Measurements from ENCODE around the gene PJA1.

The PJA1 gene

DNA sequence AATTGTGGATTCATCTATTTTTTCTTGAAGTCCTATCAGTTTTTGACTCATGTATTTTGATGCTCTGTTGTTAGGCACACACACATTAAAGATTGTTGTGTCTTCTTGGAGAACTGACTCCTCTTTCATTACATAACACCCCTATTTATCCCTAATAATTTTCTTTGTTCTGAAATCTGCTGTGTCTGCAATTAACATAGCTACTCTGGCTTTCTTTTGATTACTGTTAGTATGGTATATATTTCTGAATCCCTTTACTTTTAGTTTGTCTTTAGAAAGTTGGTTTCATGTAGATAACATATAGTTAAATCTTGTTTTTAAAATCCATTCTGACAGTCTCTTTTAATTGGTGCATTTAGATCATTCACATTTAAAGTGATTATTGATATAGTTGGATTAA lies 5.1 kb upstream of the PJA1 start:
- no peak for DNase-seq (ENCODE audit: low spot score)

DNA sequence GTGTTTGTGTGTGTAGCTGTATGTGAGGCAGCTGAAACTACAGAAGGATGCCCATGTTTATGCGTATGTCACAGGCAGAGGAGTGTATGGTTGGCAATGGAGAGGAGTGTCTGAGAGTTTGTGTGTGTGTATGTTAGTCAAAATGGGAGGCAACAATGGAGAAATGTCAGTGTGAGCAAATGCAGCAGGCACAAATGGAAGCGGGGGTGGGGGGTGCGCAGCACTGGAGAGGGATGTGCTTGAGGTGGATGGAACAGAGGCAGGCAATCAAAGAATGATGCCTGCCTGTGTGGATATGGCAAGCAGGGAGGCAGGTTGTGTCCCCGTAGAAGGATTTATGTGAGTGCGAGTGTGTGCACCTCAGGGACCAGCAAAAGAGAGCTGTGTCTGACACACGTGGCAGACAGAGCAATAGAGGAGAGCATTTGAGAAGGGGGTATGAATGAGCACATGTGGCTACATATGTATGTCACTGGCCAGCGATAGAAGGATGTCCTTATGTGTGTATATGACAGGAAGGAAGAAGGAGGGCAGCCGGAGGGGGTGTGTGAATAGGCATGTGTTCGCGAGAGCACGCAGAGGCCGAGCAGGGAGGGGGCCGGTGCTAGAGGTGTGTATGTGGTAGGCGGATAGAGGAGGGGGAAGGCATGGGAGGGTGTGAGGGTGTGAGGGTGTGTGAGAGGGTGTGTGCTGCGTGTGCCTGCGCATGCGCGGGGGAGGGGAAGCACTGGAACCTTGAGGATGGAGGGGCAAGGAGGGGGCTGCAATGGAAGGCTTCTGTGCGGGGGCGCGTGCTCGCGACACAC lies 1.1 kb downstream of the PJA1 start:
- no peak for DNase-seq (ENCODE audit: low spot score)

DNA sequence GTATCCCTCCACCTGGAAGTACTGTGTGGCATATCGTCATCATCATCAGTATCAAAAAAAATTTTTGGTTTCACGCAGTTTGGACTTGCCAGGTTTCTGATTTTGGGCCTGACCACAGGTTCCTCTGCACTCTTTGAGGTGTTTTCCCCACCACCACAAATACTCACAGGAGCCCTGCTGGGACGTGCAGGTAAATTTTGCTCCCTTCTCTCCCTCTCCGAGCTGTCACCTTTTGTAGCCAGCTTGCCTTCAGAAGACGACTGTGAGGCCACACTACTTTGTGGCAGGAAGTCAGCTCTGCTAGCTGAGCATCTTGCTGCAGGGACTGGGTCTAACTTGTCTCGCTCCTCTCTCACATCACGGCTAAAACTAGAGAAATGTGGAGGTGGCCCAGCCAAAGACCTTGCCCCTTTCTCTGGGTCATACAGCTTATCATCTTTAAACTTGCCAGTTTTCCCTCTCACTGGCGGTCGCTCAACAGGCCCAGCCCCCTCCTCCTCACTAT lies 2.8 kb downstream of the PJA1 start:
- DNase-seq (ENCODE audit: low spot score), result no peak

DNA sequence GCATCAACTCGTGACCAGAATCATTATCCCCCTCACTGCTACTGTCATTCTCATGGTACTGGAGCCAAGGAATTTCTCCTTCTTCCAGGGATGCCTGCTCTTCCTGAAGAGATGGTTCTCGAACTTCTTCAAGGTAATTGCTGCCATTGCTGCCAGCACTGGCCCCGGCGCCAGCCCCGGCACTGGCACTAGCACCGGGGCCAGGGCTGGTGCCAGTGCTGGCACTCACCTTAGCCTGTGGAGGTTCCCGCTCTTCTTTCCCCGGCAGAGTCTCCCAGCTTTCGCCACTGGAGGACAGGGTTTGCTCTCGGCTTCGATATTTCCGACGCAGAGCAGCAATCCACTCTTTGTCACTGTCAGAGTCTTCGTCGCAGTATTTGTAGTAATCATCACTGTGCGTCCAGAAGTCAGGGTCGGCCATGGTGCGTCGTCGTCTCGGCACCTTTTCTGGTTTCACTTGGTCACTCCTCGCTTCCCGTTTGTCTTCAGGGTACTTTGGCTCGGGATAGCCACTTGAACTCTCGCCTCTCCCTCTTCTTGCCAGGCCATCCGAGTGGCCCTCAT lies 3.4 kb downstream of the PJA1 start:
- DNase-seq (ENCODE audit: low spot score), result no peak

DNA sequence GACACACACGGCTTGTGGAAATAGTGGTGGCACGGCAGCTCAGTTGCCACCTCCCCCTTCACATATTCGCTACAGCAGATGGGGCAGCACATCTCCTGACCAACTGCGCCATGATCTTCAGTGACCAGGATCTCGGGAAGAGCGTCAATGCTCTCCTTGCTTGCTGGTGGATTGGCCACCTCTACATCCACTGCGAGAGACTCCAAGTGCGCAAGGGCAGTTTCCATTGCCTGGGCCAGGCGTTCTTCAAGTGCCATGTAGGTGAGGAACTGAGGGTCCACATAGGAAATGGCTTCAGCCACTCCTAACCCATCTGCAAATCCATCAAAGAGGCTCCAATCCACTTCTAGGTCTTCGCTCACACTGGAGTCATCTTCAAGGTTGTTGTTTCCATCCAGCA lies 3.9 kb downstream of the PJA1 start:
- DNase-seq (ENCODE audit: low spot score), result no peak

DNA sequence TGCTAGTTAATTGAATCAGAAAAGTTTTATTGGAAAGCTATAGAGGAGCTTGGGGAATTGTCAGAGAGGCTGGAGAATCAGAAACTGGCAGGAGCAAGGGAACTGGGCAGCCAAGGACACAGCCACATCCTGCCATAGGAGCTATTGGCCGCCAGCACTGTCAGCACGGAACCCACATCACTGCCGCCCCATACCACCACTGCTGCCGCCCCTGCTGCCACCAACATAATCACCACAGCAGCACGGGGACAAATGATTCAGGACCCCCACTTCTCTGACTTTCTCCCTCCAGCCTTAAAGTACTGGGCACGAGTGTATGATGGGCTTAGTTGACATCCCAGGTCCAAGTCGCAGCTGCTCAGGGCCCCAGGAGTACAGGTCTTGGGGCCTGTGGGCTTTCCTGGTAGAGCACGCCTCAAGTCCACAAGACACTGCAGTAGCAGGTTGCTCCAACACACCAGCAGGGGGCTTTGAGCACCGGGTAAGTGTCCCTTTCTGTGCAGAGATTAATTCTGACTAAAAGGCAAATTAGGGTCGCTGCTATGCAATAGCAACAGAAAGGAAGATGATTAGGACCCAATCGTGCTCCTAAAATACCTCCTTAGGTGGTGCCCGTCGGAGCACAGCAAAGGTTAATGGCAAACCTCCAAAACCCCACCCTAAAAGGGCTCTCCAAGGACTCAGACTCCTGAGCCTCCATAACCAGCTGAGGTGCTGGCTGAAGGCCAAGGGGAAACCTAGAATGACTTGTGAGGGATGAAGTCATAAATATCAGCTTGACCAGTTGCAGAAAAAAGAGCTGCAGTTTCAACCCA lies 6.9 kb downstream of the PJA1 start:
- DNase-seq (ENCODE audit: low spot score), result peak; percentile 24

DNA sequence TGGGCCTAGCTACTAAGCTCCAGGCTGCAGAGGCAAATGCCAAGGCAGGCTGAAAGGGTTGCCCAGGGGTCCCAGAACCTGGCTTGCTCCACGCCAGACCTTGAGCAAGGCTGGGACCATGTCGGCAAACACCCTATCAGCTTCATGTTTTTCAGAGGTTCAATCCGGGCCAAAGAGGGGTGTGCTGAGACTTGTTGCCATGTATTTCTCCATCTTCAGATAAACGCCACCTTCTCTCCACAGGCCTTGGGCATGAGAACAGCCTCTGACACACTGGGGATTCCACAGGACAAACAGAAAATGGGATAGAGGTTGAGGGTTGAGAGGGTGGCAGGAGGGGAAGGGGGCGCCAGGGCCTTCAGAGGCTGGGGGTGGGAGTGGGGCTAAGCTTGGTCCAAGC lies 8.6 kb downstream of the PJA1 start:
- DNase-seq (ENCODE audit: low spot score), result no peak

DNA sequence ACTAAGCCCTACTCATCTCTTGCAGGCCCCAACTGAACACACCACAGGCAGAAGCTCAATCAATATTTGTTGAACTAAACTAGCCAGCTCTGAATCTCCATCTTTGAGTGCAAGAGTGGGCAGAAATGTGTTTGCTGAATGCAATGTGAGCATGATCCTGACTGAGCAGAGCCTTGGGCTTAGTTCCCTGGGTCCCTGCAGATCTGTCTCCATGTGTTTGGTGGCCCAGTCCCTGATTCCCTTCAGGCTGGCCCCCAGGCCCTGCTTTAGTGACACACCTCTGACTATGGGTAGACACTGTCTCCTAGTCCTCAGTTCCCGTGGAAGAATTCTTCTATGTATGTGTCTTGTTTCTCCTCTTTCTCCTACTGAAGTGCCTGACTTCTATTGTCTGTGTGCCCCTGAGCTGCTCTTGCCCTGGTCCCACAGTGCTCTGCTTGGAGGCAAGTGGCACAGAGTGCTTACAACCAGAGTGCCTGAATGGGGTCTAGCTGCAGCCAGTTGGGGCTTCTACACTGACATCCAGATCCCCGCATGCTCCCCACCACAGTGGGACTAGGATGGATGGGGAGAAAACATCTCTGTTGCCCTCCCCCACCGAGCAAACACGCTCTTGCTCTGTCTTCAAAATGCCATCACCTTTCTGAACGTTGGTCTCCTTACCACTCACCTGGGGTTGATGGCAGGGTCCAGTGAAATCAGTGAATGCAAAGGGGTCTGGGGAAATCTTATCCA lies 9.3 kb downstream of the PJA1 start:
- no peak for DNase-seq (ENCODE audit: low spot score)

DNA sequence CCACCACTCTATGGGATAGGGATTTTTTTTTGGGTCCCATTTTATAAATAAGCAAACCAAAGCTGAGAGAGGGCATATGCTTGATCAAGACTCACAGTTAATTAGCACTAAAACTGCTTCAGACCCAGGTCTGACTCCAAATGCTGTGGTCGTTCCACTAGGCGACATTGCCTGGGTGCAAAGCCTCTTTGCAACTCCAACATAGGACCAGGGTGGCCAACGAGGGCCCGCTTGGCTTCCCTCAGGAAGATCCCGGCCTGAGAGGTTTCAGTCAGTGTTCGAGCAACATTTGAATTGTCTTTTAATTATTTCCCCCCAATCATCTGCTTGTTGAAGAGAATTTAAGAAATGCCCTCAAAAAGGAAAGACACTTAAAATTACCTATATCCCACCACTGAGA lies 11.2 kb downstream of the PJA1 start:
- no peak for DNase-seq (ENCODE audit: low spot score)

DNA sequence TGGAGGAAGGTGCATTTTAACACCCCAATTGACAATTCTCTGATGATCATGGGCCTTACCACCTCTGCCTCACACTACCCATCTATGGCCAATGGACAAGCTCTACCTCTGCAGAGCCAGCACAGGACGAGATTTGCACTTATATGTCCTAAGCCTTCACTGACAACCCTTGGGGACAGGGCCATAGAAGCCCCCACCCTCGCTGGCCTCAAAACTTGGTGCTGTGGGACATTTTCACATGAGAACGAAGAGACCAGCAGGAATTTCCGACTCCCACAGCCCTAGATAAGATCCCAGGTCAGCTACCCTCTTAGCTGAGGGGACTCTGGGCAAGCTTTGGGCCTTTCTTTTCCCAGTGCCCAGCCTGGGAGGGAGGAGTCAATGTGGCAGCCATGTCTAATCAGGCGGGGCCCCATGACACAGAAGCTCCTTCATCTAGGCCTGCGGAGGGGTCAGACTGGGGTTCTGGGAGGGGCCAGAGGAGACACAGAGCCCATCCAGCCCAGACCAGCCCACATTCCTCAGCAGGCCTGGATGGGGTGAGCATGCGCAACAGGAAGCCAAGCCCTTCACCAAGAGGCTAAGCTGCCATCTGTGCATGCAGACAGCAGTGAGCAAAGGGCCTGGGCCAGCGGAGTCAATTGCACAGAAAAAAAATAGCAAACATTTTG lies 12.1 kb downstream of the PJA1 start:
- no peak for DNase-seq (ENCODE audit: low spot score)

DNA sequence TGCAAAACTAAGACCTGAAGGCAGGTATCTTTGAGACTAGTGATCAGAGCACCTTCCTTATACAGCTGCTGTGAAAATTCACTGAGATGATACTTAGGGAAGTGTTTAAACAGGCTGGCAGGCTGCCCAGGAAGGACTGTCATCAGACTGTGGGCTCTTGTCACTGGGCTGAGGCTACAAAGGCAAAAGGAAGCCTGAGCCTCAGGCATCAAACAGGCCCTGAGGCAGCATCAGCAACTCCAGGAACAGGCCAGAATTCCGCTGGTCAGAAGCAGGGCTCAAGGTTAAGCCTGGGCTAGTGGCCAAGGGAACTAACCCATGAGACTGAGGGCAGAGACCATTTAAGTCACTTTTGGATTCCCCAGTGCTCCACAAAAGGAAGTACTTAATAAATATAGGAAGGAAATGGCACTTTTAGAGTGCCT lies 12.8 kb downstream of the PJA1 start:
- DNase-seq (ENCODE audit: low spot score), result no peak

DNA sequence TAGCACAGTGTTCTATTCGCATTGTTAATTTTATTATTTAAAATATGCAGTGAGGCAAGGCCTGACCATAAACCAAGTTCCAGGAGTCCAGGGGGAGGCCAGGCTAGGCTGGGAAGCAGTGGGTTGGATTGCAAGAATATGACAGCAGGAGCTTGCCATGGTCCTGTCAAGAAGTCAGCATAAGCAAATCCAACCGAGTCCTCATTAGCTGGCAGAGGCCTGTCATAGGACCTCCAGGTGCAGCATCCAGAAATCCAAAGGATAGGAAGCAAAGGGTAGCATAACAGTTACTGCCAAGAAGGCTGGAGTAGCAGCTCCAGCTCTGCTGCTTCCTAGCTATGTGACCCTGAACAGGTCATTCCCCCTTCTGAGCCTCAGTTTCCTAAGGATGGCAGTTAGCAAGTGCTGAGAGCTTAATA lies 13.4 kb downstream of the PJA1 start:
- DNase-seq (ENCODE audit: low spot score), result no peak

DNA sequence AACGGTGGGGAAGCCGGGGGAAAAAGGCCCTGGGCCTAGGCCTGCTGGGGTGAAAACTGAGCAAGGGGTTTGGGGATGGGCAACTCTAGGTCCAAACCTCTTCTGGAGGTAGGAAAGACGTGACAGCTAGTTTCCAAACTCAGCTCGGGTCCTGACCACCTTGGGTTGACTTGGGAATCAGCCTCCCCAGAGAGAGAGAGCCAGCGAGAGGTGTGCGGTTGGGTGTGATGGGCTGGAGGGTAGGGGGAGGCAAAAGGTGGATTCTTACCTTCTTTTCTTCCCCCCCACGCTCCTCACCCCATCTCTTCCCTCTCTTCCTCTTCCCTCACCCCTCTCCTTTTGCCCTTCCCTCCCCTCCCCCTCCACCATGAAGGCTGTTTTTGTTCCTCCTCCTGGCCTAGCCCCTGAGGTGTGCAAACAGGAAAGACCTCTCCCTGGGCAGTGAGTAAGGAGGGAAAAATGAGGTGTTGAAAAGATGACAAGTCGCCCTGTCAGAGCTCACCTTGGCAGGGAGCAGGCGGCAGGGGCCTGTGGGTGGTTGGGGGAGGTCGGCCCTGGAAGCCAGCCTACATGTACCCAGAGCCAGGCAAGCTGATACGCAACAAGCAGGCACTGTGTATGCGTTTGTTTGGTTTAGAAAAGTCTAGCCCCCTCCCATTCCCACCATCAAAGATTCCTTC lies 14.8 kb downstream of the PJA1 start:
- no peak for DNase-seq (ENCODE audit: low spot score)

DNA sequence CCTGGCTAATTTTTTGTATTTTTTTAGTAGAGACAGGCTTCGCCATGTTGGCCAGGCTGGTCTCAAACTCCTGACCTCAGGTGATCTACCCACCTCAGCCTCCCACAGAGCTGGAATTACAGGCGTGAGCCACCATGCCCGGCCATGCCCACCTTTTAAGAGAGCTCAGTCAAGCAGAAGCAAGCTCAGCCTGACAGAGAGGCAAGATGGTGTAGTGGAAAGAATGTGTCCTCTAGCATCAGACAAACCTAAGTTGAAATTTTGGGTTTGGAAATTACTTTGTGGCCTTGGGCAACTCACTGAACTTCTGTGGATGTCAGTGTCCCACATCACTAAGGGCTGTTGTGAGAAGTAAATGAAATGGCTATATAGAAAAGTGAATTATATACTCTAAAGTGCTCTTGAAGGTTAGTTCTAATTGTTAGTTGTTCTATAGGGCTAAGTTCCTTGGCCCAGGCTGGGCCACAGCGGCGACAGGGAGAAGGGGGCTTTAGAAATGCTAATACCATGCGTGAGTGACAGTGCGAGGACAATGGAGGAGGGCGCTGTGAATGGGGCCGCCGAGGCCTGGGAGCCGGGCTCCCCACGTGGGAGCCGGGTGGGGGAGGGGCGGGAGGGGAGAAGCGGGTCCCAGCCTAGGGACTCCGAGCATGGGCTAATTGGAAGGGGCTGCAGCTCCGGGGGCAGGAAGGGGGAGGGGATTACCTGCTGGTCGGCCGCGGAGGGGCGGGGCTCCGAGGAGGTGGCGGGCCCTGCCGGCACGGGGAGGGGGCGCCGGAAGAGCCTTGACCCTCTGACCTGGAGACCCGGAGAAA lies 15.6 kb downstream of the PJA1 start:
- no peak for DNase-seq (ENCODE audit: low spot score)

DNA sequence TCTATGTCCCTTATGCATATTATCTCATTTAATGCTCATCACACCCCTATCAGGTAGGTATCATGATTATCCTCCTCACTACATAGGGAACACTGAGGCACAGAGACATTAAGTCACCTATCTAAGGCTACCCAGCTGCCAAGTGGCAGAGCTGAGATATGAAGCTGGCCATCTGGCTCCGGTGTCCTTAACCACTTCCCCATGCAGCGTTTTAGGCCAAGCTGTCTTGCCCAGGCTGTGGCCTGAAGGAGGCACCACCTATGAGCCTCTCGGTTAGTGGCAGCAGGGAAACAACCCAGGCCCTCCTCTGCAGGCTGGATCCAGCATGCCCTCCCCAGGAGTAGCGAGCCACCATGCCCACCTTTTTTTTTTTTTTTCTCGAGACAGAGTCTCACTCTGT lies 16.3 kb downstream of the PJA1 start:
- DNase-seq (ENCODE audit: low spot score), result no peak

DNA sequence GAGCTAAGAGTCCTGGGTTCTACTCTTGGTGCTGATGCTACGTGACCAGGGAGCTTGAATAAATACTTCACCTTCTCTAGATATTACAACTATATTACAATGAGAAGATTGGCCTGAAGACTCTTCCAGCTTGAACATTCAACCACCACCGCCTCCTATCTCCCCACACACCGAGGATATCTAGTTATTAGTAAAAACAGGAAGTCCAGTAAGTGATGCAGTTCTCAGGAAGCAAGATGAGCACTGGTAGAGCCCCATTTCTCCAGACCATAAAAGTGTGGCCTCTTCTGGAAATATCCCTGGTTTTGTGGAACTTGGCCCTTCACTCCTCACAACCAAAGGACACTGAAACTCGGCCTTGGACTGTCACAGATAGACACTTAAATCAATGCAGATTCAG lies 18.5 kb downstream of the PJA1 start:
- no peak for DNase-seq (ENCODE audit: low spot score)

DNA sequence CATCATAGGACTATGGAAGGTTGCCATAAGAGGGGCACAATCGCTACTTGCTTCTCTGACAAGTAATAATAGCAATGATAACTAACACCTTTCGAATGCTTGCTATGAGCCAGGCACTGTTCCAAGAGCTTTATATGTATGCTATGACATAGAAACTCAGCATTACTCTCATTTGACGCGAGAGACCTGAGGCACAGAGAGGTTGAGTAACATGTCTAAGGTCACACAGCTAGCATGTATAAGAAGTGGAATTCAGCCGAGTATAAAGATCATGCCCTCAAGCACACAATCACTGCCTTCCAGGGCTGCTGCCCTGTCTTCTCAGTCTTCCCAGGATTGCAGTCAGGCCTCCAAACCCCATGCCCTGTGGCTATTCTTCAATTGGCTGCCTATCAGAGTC lies 19.5 kb downstream of the PJA1 start:
- DNase-seq (ENCODE audit: low spot score), result no peak

DNA sequence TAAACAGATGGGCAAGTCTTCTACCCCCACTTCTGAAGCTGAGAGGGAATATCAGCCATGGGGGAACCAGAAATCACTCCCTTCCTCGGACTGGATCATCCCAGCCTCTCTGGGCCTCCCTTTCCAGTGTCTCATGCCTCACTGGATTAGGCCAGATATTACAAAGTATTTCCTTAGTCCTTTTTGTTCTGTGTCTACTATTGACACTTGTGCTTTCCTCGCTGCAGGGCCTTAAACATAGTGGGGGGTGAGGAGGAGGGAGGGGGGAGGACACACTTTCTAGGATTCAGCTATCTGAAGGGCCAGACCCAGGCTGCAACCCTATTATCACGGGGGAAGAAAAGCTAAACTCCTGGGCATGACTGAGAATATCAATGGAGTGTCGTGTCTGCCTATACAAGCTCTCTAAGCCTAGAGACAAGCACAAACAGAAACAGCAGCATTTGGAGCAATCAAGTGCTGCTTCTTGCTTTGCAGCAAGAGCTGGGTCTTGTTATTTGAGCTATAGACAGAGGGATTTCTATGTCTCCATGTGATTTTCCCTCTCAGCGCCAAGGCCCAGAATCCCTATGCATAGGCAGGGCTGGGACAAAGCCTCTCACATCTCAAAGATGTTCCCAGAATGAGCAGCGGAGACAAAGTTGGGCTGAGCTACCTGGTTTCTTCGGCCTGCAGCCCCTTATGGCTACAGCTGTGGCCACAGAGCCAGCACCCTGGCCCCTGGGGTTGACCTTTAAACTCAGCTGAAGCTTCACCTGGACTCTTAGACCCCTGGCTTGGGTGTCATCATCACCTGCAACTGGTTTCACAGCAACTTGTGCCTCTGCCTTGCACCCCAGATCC lies 20.2 kb downstream of the PJA1 start:
- no peak for DNase-seq (ENCODE audit: low spot score)

DNA sequence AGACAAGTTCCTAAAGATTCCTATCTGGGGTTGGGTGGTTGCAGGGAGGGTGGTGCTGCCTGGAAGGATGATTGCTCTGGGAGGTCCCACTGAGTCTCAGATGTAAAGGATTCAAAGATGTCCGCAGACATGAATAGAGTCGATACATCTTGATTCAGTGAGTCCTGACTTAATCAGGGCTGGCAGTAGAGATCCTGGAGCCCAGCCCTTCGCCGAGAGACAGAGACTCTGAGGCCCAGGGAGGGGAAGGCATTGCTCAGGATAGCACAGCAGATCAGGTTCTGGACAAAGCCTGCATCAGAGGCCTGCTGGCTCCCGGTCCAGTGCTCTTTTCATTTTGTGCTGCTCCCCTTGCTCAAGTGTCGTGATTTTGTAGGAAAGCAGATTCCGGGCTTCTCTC lies 21.7 kb downstream of the PJA1 start:
- DNase-seq (ENCODE audit: low spot score), result no peak

Measured in HuH-7.5 (cell line).